Hematopoietic multipotent progenitor cell treated with erythropoietin and hydrocortisone succinate and interleukin-3 and kit ligand, for 8 days (in vitro differentiated cells): ENCODE data around the gene SLCO3A1.
A peak's percentile ranks its signal among the peaks of the same experiment; 100 is the strongest.

Source experiments
- DNase-seq: peaks from one replicate; pipeline ENCODE4 v3.0.0-alpha.2; 2015

The SLCO3A1 gene

DNA sequence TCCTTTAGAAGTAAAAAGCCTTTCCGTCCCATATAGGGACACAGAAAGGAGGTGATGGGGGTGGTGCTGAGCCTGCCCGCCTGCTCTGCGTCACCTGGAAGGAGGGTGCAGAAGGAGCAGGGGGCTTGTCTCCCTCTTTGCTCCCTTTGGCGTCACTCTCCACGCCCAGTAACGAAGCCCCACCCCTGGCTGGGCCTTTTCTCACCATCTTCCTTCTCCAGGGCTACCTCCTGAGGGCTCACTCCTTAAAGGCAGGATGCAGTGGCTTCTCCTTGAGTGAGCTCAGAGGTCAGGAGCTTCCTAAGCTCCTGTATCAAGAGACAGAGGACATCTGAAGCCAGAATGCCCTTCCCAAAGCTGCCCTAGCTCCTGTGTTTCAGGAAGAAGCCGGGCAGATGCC lies 31.5 kb downstream of the SLCO3A1 start:
- no peak for DNase-seq

DNA sequence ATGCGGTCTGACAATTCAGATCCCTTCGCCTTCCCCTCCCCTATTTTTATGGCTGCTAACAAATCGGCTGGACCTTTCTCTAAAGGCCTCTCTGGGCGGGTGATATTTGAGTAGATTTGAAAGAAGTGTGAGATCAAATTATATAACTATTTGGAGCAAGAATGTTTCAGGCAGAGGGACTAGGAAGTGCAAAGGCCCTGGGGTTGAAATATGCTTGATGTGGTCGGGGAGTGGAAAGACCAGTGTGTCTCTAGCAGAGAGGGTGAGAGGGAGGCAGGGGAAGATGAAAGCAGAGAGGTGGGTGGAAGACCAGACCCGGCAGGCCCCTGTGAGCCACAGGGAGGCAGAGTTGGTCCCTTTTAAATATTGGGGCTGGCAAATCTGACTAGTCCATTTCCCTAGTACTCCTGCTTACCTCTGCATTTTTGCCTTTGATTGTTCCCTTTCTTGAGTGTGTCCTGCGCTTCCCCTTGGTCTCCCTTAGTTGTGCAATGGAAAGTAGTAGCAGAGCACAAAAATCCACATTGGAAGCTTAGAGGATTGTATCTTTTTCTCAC lies 32.3 kb downstream of the SLCO3A1 start:
- DNase-seq, result no peak

DNA sequence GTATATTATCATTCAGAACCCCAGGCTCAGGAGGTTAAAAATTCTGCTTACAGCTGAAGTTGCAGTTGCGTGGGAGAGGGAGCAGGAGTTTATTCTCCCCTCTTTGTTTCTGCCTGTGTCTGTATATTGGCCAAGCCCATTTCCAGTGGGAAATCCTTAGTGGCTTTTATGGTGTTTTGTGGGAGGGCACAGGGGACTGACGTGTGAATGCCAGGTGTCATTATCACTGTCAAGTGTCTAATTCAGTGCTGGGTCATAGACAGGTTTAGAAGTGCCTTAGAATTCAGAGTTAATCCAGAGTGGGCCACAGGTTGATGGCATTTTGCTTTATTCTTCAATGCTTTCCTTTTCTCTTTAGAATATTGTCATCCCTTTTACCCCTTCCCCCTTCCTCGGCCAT lies 33.4 kb downstream of the SLCO3A1 start:
- DNase-seq, result no peak

DNA sequence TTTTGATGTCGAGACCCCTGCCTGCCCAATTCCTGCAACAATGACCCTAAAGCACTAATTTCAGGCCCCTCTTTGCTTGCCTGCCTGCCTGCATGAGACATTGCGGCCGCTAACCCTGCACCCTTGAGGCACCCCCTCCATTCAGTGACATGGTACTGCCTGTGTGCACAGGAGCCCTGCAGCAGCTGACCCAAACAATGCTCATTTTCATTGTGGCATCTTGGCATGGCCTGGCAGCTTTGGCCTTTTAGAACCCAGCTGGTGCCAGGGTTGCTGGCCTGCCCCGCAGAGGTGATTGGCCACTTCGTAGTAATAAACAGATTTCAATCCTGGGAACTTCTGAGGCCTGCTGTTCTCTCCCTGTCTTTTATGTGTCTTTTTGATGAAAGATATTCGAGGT lies 33.8 kb downstream of the SLCO3A1 start:
- DNase-seq, result no peak

DNA sequence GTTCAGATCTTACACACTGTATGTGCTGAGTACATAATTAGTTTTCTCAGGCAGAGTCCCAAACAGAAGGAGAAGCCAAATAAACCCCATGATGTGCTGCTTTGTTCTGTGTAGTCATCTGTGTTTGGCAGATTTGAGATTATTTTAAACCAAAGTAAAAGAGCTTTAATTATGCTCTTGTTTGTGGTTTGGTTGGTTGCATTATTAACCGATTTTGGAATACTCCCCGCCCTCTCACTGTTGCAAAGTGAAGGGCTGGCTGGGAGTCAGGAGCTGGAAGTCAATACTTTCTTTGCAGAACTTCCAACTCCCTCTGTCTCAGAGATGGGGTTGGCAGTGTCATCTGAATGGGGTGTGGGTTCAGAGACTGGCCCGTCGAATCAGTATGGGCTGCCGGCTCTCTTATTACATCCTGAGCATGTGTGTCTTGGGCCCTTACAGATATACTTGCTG lies 34.4 kb downstream of the SLCO3A1 start:
- no peak for DNase-seq

DNA sequence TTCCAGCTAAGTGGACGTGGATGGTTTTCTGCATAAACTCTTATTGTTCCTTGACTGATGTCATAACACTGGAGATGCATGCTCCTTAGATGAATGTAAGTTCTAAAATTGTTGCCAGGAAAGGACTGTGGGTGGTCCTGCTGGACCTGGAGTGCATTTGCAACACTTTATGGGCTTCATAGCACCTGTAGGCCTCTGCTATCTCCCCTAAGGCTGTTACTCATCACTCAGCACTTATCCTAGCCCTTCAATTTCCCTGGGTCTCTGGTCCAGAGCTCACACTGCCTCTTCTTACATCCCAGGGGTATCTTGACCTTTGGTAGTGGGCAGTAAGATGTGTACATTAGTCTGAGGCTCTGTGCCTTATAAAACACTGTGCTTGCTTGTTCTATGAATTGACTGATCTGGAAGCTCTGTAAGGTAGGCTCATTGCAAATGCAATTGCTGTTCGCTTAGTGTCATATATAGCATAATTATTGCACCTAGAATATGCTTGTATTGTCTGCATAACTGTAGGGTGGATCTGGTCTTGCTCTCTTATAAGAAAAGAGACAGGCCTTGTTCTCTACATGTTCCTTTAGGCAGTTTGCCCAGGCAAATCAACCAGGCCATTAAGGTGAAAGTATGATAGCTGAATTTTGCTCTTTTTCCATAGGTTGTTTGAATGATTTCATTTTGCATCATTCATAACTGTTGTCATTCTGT lies 35.8 kb downstream of the SLCO3A1 start:
- DNase-seq, result no peak

DNA sequence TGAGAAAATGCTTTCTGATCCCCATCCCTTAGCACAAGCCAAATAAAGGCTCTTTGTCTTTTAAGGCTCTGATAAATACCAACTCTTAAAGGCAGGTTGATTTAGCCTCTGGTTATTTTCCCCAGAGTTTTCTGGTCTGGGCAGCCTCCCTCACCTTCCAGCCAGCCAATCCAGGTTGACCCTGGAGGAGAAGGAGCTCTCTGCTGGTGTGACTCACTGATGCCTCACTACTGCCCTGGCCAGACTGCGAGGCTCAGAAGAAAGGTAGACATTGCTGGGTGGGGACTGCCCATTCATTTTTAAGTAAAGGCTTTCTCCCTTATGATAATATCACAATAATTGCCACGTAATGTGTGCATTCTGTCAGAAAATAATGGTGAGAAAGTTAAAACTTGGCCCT lies 37.1 kb downstream of the SLCO3A1 start:
- DNase-seq, result no peak

DNA sequence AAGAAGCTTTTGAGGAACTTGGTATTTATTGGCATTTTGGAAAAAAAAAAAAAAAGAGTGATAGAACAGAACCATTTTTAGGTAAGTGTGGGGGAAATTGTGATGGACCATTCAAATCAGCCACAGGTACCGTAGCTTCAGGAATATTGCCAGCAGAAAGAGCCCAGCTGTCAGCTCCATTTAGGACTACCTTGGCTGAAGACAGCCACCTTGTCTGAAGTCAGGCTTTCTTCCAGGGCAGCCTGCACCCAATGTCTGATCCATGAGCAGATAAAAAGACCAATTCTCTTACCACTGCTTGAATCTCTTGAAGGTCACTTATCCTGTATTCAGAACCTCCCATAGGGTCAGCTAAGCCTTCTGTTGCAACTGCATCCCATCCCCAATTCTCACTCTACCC lies 37.6 kb downstream of the SLCO3A1 start:
- no peak for DNase-seq

DNA sequence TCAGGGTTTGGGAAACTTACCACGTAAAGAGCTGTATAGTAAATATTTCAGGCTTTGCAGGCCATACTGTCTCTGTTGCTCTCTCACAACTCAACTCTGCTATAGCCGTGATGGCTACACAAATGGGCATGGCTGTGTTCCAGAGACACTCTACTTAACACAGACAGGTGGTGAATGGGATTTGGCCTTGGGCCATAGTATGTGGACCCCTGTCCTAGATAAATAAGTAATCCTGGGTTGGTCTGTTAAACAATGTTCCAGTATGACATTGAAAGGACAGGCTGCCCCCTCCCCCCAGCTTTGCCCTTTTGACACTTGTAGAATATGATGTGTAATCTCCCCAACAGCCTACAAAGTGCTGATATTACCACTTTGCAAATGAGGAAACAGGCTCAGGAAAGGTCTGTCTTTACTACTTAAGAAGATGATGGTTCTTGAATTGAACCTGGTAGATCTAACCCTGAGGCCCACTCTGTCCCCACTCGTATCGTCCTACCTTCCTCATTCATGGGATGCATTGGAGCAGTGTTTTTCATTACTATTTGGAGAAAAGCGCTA lies 38.4 kb downstream of the SLCO3A1 start:
- no peak for DNase-seq

DNA sequence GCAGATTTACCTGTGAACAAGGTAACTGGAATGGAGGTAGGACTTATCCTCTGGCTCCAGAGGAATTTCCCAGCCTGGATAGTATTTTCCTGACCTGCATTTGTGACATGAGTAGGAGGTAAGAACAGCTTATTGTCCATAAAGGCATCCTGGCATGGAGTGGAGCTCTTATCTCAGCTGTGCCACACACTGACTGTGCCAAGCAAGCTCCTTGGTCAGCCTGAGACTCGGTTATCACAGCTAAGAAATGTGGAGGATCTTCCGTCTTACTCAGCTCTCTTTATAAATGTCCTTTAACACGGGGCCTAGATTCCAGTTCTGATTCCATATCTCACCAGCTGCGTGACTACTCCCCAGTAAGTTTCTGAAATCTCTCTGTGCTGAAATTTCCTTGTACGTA lies 38.9 kb downstream of the SLCO3A1 start:
- DNase-seq, result peak; percentile 38

DNA sequence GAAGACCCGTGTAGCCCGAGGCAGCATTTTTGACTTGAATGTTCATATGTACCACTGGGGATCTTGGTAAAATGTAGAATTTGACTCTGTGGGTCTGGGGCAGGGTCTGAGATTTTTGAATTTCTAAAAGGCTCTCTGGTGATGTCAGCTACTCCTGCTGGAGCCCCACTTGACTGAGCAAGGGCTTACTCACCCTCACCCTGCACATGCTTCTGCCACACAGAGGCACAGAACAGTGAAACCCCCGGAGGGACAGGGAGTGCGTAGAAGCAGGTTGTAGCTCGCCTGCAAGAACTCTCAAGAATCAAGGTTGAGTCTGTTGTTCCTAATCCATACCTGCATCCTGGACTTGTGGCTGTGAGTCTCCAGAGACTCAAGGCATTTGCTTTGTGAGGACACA lies 41.1 kb downstream of the SLCO3A1 start:
- no peak for DNase-seq

DNA sequence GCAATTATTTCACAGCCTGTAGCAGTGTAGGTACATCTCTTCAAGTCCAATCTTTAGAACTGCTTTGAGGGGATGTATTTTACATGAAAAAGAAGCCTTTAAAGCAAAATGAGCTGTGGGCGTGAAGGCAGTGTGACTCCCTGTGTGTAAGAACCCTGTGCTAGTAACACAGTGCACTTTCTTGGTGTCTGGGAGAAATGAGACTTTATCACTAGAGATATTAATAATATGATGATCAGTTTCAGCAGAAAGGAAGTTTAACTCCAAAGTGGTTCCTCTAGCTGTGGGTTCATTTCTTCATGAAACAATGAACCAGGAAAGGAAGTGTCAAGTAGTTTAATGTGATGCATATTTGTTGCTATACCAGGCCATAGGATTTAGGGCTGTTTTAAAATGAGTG lies 41.5 kb downstream of the SLCO3A1 start:
- DNase-seq, result no peak

DNA sequence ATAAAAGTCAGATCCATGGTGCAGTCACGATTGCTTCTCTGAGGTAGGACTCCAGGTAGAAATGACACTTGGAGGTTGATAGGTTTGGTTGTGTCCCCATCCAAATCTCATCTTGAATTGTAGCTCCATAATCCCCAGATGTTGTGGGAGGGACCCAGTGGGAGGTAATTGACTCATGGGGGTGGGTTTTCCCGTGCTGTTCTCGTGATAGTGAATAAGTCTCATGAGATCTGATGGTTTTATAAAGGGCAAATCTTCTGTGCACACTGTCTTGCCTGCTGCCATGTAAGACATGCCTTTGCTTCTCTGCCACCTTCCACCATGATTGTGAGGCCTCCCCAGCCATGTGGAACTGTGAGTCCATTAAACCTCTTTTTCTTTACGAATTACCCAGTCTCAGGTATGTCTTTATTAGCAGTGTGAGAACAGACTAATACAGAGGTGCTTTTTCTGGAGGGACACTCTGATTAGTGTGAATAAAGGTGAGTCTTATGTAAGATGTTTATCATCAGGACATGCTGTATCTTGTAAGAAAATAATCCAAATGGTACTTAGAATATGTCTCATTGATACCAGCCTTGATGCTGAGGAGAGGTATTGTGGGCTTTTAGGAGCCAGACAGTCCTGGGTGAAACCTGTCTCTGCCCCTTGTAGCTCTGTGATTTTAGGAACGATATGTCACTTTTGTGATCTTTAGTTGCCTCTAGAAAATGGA lies 43.0 kb downstream of the SLCO3A1 start:
- no peak for DNase-seq

DNA sequence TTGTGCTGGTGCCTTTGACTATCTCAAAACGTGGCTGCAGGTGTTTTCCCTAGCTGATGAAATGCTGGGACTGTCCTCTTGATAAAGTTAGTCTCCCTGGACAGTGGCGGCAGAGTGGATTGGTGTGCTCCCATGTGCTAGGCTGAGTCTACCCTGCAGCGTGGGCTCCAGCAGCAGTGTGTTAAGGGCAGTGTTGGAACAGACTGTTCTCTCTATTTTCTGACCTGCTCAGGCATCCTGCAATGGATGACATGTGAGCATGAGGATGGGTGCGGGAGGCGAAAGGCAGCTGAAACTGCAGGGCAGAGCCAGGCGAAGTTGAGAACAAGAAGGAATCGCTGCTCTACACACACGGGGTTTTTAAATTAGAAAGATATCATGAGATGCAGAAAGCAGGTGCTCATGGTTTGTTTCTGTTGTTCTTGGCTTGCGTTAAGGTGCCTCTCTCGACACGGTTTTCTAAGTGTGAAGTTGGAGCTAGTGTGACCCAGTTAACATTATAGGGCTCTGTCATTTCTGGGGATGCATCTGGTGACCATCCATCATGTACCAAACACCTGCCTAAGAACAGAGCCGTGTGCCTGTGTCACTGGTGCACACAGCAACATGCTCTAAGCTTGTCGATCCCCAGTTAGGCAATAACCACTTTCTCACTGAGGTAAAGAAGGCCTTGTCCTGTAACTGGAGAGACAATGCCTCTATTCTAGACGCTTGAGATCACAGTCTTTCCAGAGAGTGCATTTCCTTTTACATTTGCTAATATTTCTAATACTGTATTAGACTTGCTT lies 44.3 kb downstream of the SLCO3A1 start:
- DNase-seq, result no peak

DNA sequence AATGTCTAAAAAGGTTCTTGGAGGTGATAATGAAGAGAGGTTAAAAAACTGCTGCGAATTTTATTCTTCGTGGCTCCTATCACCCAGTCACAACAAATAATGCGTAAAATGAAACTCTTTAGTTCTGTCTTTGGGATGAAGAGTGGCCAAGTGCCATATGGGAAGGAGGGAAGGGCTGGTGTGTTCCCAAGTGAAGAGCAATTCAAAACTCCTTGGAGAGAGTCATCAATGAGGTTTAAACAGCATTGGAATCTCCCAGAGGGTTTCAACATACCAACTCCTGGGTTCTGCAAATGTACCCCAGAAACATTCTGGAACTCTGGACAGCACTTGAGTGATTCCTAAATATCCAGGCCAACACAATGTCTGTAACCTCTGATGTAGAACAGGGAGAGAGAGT lies 45.3 kb downstream of the SLCO3A1 start:
- DNase-seq, result no peak

DNA sequence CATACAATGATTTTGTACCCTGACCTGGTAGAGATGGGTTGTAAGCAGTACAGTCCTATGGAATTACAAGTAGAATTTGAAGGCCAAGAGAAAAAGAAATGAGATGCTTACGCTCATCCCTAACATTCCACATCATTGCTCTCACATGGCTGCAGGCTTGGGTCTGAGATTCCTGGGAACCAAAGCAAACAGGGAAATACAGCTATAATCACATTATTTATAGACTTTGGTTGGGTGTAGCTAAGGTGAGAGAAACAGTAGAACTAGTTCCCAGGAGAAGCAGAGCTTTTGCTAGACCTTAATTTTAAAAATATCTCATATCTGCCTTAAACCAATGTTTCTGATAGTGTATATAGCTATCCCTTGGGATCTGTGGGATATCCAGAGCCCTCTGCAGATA lies 51.4 kb downstream of the SLCO3A1 start:
- no peak for DNase-seq

DNA sequence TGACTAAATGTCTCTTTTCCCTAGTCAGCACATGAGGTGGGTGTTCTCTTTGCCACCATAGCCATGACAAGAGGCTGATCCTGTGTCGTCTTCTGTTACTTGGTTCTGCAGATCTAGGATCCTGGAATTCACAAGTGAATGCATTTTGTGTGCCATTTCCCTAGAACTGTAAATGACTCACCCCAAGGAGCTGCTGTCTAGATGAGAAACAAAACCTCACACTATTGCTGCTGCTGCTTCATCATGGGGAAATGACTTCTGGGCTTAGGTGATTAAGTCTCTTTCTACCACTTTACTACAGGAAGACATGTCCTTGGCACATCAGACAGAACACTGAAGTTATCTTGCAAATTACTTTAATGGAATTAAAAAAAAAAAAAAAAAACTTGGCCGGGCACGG lies 54.9 kb downstream of the SLCO3A1 start:
- no peak for DNase-seq

DNA sequence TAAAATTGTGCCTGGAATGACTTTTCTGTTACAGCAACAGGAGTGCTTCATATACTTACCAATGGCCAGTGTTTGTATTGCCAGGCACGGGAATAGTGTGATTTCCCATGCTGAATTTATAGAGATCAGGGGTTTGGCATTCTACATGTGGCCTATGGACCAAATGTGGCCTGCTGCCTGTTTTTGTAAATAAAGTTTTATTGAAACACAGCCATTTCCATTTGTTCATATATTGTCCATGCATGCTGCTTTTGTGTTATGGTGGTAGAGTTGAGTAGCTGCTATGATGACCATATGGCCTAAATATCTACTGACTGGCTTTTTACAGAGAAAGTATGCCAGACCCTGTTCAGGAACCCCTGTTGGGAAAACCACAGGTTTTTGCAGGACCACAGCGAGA lies 55.6 kb downstream of the SLCO3A1 start:
- DNase-seq, result no peak

DNA sequence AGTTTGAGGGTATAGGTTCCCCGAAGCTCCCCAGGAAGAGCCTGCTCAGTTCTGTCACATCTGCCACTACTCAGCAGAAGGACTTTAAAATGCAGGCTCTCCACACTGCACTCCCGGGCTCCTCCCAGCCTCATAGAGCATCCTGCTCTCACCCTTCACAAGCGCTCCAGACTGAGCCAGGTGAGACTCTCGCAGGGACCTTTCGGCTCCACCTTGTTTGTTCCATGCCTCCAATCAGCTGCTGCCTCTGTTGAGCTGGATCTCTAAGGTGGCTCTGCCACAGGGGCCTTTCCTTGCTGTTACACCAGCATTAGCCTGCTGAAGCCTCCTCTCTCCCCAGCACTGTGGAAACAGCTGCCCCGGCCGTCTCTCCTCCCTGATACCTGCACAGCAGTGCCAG lies 56.1 kb downstream of the SLCO3A1 start:
- no peak for DNase-seq

DNA sequence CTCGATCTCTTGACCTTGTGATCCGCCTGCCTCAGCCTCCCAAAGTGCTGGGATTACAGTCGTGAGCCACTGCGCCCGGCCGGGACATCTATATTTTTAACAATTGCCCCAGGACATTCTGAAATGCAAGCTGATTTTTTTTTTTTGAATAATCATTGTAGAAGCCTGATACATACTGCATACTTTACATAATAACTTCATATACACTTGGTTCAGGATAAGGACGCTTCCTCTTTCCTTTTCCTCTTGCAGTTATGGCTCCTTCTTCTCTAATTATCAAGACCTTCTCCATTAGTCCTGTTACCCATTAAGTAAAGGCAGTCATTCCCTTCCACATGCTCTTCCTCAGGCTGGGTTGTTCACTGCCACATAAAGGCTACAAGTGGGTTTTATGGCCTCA lies 58.3 kb downstream of the SLCO3A1 start:
- no peak for DNase-seq

DNA sequence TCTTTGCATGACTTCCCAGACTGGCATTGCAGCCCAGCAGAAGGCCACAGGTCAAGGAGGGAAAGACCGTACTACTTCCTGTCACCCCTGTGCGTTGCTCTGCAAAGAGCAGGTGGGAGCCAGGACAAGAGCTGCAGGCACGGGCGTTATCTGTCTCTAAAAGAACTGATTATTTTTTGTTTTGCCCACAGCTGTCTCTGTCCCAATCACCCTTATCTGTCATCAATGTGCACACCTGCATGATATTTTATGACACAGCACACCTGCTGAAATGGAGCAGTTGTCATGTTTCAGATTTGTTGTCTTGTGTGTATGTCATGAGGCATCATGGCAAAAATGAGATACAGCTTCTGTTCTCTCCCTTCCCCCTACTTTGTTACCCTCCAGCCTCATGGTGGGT lies 58.8 kb downstream of the SLCO3A1 start:
- DNase-seq, result no peak

DNA sequence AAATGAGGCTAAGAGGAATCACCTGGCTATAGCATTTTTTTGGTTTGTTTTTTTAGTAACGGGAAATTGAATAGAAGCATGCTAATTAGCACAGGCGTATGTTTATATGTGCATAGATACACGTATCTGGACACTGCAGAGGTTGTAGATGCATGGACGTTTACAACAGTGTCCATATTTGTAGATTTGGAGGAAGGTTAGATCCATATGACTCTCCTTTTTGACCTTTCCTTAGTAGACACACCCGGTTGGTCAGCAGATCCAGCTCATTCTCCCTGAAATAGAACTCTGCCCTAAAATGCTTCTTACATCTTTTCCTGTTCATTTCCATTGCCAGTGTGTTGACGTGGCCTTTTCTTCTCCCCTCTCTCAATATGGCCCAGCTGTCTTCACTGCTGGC lies 60.1 kb downstream of the SLCO3A1 start:
- no peak for DNase-seq

DNA sequence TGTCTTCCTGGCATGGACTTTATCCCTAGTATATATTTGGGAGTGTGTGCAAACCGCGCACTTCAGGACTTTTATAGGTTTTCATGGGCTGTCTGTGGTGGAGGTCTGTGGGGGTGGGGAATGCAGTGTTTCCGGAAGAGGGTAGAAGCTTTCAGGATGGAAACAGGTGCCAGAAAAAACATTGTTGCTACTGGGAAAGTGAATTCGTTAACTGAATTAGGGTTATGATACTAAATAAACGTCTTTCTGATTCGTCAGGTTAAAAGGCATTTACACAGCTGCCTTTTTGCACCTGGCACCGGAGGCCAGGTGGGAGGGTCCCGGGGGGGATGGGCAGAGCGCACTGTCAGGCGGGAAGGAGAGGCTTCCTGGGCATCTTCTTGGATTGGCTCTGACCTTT lies 62.1 kb downstream of the SLCO3A1 start:
- no peak for DNase-seq
